ENCODE results near the gene SHISA6.

The SHISA6 gene

DNA sequence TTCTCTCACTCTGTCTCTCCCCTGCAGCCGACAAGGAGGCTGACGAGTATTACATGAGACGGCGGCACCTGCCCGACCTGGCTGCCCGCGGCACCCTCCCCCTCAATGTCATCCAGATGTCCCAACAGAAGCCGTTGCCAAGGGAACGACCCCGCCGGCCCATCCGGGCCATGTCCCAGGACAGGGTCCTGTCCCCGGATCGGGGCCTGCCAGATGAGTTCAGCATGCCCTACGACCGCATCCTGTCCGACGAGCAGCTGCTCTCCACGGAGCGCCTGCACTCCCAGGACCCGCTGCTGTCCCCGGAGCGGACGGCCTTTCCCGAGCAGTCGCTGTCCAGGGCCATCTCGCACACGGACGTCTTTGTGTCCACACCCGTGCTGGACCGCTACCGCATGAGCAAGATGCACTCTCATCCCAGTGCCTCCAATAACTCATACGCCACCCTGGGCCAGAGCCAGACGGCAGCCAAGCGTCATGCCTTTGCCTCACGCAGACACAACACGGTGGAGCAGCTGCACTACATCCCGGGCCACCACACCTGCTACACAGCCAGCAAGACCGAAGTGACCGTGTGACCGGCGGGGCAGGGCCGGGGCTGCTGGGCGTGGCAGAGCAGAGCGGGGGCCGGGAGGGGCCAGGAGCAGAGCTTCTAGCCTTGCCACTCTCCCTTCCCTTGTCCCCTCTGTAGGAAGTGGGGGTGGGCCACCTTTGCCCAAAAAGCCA, 316.9 kb downstream of the SHISA6 start:
- no peak for DNase-seq (ENCODE audit: low spot score)
- Histone ChIP-seq H3K4me3 (no peak overlapping the region), H3K27ac (no peak overlapping the region)
- TF ChIP-seq, protein P1, sequence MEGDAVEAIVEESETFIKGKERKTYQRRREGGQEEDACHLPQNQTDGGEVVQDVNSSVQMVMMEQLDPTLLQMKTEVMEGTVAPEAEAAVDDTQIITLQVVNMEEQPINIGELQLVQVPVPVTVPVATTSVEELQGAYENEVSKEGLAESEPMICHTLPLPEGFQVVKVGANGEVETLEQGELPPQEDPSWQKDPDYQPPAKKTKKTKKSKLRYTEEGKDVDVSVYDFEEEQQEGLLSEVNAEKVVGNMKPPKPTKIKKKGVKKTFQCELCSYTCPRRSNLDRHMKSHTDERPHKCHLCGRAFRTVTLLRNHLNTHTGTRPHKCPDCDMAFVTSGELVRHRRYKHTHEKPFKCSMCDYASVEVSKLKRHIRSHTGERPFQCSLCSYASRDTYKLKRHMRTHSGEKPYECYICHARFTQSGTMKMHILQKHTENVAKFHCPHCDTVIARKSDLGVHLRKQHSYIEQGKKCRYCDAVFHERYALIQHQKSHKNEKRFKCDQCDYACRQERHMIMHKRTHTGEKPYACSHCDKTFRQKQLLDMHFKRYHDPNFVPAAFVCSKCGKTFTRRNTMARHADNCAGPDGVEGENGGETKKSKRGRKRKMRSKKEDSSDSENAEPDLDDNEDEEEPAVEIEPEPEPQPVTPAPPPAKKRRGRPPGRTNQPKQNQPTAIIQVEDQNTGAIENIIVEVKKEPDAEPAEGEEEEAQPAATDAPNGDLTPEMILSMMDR (IDR thresholded peaks at IDR 0.05), result no peak

DNA sequence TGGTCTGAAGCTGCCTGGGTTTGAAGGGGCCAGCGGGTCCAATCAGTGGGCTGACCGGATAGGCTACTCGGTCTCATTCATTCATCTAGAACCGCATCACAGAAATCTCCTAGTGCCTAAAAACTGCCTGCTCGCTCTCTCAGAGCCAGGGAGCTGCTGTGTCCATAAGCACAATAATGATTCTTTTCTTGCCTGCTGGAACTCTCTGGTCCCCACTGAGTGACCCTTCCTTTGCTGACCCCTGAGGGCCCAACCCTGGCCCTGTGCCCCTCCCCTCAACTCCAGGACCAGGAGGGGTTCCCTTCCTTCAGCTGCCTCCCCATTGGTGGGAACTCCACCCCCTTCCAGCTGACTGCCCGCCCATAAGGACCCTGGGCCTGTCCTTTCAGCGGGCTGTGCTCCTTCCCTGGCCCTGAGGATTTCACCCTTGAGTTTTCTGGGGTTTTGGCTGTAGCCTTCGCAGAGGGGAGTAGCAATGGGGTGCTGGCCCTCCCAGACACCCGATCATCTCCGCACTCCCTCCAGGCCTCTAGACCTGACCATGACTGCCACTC, 317.7 kb downstream of the SHISA6 start:
- DNase-seq (ENCODE audit: low spot score), result no peak
- Histone ChIP-seq H3K4me3 (no peak overlapping the region), H3K27ac (no peak overlapping the region)
- TF ChIP-seq, protein P1 (IDR thresholded peaks at IDR 0.05), result no peak

DNA sequence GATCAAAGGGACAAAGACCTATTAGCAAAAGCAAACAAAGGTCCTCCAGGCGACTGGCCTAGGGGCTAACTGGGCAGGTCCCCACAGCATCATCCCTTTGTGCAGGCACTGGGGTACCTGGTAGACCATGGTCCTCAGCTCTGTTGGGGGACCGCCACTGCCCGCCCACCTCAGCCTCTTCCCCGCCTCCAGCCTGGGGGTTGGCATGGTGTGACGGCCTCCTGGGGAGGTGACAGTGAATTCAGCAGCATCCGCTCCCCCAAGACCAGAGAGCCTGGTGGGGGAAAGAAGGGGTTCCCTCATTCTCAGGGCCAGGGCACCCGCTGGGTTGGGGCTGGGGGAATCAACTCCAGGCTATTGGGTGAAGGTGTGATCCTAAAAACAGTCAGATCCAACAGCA, 318.6 kb downstream of the SHISA6 start:
- TF ChIP-seq, protein P1 (IDR thresholded peaks at IDR 0.05), result no peak
- H3K27ac ChIP-seq, result no peak overlapping the region
- no peak overlapping the region for H3K4me3 ChIP-seq
- no peak for DNase-seq (ENCODE audit: low spot score)

GRCh38 chr17:11561281-11561680, 320.3 kb downstream of the SHISA6 start:
- Histone ChIP-seq H3K27ac (no peak overlapping the region), H3K4me3 (no peak overlapping the region)
- no peak for DNase-seq (ENCODE audit: low spot score)
- TF ChIP-seq, protein P1 (IDR thresholded peaks at IDR 0.05), result no peak

DNA sequence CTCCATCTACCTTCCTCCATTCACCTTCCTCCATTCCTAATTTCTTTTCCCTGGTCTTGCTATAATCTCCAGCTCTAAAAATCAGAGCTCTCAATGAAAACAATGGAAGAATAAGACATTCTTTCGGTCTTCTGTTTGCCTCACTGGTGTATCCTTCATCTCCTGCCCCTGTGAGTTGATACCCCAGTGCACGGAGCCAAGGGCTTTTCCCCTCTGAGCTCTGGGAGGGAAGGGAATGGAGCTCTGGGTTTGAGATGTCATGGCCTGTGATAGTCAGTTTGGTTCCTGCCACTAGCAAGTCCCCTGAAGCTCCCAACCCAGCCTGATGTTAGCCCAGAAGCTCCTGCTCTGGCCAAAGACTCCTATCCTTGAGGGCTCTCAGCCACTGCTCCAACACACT, 320.7 kb downstream of the SHISA6 start:
- DNase-seq (ENCODE audit: low spot score), result no peak
- H3K27ac ChIP-seq, result no peak overlapping the region
- no peak overlapping the region for H3K4me3 ChIP-seq
- TF ChIP-seq, protein P1 (IDR thresholded peaks at IDR 0.05), result no peak

DNA sequence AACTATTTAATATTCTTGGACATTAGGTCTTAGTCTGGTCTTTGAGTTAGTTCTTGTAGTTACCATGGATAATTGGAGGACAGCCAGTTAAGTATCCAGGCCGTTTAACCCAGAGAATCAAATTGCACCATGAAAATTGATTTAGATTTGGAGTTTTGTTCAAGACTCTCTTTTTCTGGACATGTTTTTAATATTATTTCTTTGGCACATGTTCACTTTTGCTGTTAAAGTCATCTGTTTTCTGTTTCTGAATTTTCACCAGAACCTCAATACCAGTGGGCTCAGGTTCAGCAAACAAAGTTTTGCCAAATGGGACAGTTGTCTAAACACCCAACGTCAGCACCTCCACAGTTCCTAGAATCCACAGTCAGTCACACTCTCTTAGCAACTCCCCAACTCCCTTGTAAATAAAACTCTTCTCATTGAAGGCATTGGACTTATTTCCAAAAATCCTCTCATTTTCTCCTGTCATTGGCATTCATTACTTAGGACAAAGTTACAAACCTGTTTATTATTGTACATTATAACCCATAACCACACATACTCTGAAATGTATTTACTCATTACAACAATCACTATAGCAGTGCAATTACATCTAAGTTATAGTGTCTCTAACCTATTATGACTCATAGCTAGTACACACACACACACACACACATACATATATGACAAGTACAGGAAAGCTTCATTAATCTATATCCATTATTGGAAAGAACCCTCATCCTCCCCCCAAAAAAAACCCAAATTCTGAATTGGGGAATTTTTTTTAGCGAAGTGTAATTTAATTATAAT, 323.8 kb downstream of the SHISA6 start:
- no peak for DNase-seq (ENCODE audit: low spot score)
- TF ChIP-seq, protein P1 (IDR thresholded peaks at IDR 0.05), result no peak
- Histone ChIP-seq H3K27ac (no peak overlapping the region), H3K4me3 (no peak overlapping the region)
